GM21423 (cell line): ENCODE results near the gene GRIN2A.

ENCODE experiments used
- ATAC-seq: cut with Tn5 transposase; IDR thresholded peaks from one replicate; pipeline ENCODE4 v1.9.1; 2021; ENCODE audit warnings: mild to moderate bottlenecking, moderate library complexity; ENCODE audit not compliant: unreplicated experiment

GRIN2A gene

DNA sequence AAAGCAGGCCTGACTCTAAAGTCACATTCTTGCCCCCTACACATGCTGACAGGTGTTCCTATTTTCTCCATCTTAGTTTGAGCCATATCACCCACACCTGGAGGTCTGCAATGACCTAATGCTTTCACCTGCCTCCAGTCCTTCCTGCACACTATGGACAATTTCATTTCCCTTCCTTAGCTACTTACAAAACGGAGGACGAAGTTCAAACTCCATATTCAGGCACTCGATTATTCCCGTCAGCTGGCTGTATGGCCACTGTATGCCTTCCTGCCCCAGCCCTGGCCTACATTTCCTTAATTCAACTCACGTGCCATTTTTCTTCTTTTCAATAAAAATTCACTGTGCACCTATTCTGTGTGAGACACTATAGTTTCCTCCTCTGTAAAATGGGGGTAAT is 44.9 kb downstream of the GRIN2A start:
- no peak for ATAC-seq

DNA sequence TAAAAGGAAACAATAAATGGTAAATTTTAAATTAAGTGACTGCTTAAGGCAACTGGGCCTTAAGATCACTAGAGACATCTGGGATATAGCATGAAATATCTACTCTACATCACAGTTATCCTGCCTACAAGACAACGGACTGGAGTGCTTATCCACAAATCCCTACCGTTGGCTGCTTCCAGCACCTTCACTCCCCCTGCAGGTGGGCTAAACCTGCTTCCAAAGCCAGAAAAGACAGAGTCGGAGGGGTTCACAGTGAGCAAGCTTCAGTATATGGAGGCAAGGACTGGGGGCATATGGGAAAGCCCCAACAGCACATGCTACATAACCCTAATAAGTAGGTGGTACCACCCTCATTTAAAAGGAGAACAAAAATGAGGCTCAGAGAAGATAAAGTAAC is 45.3 kb downstream of the GRIN2A start:
- ATAC-seq, result no peak

DNA sequence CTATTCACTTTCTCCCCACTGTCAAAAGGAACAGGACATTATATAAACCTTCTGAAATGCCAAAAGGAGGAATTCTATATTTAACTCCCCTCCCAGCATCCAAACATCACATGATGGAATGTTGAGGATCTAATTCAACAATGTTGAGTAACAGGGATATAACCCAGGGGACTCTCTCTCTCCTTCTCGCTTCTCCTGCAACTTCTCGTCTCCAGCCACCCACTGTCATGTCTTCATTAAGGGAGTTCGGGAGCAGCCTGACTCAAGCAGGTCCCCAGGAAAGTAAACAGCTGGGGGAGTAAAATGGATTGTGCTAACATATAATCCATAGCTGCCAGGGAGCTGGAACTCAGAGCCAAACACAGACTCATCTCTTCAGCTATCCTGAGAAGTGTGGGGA is 51.7 kb downstream of the GRIN2A start:
- no peak for ATAC-seq

DNA sequence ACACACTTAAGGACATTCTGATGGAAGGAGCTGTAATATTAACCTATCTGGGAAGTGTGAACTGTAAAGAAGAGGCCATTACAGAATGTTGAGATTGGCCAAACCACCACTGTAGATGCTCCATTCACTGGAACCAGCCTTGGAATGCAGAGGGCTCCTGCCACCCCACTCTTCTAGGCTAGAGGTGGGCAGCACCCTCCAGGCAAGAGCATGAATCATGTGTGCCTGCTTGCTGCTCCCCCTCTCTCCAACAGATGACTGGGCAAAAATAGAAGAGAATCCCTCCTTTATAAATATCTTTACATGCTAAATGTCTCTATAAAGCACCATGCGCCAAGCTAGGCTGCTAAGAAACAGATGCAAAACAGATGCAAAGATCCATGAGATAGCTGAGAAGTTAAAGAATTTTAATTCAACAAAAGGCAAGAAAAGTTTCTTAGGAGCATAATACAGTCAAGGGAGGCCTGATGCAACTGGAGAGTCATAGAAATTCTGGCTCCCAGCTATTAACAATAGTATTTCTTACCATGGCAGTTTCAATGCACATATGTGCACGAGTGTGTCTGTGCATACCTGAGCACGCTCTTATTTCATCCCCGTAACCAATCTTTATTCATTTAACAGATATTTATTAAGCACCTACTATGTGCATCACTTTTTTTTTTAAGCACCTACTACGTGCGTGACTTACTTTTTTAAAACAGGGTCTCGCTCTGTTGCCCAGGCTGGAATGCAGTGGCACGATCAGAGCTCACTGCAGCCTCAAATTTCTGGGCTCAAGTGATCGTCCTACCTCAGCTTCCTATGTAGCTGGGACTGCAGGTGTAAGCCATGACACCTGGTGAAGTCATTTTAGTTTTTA is 53.6 kb downstream of the GRIN2A start:
- ATAC-seq, result no peak

DNA sequence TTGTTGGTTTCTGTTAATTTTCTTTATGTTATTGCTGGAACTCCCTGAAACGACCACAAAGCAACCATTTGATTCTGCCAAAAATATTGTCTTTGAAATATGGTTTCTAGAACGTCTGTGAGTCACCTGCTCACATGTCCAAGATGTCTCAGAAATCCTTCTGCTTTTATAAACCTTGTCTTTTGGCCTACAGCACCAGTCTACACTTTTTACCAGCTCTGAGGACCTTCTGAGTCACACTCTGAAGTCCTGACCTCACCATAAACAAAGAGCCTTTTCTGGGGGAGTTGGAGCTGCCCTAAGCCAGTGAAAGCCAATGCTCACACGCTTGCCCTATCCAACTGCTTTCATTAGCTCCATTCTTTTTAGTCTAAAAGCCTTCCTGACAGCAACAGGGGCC is 55.5 kb downstream of the GRIN2A start:
- no peak for ATAC-seq

DNA sequence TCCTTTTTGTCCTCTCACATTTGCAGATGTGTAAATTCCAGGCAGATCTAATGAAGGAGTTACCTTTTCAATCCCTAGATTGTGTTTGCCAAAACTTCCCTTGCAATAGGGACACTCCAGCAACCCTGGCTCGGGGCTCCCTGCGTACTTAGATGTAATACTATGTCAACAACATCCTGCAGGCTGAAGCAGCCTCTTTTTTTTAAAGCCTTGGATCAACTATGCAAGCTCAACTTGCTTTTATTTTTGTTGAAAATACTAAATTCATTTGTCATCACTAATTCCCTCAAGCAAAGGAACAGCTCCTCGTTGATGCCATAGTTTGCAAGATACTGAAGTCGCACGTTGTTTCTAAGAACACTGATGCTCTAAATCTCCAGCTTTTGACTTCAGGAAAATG is 59.1 kb downstream of the GRIN2A start:
- no peak for ATAC-seq

DNA sequence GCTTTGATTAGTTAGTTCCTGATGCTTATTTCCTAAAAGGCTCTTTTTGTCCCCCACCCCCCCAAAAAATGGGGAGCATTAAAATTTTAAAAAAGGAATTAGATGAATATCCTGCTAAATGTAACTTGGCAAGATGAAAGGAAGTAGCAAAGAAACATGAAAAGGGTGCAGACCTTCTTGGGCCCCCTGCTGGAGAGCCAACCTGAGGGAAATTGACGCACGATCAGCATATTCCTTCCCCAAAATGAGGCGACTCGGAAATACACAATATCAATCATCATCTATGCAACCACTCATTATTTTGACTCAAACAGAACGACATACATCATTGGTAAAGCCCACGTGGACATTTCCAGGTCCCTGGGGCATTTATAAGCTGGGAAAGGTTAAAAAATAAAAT is 59.7 kb downstream of the GRIN2A start:
- ATAC-seq, result no peak

DNA sequence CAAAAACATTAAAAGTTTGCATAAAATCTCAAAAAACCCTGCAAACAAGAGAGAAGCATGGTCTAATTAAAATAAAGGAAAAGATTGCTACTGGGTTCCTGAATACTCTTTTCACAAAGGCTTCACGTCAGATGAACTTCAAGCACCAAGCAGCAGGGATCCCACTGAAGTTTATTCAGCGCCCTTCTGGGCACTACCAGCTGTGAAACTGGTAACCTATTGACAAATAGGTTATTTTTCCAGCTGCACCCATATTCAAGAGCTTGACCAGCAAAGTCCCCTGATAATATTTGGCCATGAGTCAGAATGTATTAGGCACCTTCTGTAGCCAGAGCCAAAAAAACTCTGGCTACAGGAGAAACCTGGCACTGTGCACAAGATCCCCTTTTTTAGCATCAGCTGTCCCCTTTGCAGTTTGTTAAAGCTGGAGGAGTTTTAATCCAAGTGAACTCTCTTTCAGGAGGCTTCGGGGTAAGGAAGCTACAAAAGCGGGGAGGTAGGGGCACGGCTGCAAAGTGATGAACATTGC is 60.3 kb downstream of the GRIN2A start:
- no peak for ATAC-seq

DNA sequence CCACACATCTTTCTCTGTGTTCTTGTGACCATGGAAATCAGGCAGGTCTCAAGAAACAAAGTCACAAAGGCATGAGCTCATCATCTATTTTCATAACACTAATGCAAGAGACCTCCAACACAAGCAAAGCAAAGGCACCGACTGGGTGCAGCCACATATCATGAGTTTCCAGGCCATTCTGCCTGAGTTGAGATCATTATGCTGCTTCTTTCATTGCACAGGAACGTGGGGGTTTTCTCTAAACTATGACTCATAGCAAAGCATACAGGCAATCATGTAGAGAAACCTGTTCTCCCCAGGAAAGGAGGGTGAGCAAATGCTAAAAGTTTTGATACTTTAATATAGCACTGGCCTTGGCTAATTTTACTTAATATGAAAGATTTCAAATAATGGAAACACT is 60.7 kb downstream of the GRIN2A start:
- ATAC-seq, result no peak

DNA sequence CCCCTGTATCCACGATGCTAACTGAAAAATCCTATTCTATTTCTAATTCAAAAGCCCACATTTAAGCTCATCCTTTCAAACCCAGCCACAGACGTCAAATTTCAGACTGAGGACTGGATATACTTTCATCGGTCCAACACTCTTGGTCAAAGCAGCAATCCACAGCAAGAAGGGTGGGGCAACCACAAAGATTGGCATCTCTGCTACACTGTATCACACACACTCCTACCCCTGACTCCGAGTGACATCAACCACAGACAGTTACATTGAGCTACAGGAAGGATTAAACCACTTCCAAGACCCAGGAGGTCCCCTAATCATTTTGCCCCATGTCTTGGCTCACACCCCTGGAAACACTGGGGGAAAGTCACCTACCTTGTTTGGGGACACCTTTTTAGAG is 61.3 kb downstream of the GRIN2A start:
- ATAC-seq, result no peak

DNA sequence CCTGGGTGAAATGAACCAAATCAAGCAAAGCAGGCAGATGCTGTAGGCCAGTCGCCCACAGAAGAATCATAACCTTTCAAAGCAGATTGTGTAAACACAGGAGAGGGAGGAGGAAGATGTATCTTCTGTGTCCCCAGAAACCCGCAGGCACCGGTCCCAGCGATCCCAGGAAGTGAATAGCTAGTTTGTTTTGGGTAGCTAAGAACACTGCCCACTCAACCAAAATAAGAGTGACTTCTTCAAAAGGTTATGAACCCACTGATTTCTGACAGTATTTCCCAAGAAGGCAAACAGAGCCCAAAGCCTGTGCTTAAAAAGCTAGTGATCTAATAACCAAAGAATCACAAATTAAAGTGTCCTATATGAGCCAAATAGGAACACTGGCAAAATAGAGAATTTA is 67.8 kb downstream of the GRIN2A start:
- ATAC-seq, result no peak

DNA sequence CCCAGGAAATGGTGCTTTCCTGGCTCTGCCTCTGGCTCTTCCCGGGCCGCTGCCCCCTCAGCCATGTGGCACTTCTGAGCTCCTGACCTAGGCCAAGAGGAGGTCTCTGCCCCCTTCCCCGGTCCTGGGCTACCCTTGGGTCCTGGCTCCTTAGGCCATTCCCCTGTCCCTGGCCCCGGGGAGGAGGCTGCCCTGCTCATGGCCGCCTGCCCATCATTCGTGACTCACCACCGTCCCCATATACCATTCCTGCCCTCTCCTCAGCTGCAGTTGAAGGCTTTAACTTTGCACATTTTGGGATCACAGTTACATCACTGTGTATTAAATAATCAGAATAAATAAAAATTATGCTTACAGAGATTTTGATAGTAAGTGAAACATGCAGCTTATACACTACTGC is 69.0 kb downstream of the GRIN2A start:
- ATAC-seq, result no peak

DNA sequence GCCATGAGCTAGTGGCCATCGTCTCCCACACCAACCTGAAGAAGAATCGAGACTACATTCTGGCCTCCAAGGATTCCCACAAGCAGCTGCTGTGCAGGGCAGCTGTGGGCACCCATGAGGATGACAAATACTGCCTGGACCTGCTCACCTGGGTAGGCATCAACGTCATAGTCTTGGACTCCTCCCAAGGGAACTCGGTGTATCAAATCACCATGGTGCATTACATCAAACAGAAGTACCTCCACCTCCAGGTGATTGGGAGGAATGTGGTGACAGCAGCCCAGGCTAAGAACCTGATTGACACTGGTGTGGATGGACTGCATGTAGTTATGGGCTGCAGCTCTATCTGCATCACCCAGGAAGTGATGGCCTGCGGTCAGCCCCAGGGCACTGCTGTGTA is 70.2 kb downstream of the GRIN2A start:
- ATAC-seq, result no peak

DNA sequence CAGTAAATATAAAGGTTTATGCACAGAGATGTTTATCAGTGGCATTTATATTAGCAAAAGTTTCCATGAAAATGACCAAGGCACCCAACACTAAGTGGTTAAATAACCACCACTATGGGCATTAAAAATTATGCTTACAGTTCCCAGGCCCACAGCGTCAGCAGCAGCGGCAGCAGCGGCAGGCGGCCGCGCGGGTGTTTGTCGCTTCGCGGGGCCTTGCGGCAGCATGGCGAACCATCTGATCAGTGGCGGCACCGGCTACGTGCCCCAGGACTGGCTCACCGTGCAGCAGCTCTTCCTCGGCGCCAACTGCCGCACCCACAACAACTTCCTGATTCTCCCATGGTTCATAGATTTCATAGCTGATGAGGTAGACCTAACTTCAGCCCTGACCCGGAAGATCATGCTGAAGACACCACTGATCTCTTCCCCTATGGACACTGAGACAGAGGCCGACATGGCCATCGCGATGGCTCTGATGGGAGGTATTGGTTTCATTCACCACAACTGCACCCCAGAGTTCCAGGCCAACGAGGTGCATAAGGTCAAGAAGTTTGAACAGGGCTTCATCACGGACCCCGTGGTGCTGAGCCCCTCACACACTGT is 71.0 kb downstream of the GRIN2A start:
- ATAC-seq, result no peak

DNA sequence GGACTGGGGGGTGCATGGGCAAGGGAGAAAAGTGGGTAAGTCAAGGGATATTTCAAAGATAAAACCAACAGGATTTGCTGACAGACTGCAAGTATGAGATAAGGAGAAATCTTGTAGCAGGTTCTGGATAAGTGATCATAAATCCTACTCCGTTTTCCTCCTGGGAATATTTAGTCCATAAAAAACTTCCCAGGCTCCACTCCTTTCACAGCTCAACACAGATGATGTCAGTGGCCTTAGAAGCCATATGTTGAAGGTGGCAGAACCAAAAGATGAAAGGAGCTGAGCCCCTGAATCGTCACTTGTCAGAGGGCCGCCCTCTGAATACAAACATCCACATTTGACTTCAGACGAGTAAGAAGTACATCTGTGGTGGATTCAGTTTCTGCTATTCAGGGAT is 71.7 kb downstream of the GRIN2A start:
- no peak for ATAC-seq

DNA sequence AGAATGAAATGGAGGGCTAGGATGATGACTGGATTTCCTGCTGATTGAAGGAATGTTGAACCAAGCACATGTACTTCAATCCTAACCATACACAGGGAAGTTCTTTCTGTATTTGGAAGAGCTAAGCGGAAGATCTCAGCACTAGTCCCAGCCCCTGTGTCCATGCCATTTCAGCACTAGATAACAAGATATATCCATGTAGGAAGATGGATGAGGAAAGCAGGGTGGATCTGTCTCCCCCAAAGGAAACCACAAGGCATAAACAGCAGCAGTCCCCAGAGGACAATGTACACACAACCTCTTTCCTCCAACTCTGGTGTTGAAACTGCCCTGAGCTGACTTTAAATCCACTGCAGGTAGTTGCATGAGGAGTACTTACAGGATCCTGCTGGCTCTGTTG is 75.1 kb downstream of the GRIN2A start:
- no peak for ATAC-seq

DNA sequence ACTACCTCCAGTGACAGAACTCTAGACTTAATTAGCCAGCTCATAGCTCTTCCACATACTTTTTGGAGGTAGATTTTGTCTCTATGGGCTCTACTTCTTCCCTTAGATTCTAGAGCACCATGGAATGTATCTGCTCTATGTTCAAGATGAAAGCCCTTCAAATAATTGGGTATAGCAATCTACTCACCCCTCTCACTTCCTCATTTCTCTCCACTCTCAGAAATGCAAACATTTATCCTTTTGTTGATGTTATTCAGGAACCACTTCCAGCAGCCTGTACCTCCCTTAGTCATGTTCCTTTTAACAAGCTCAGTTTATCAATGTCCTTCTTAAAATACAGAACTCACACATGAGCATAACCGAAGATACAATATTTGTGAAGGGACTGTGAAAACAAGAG is 78.5 kb downstream of the GRIN2A start:
- no peak for ATAC-seq

DNA sequence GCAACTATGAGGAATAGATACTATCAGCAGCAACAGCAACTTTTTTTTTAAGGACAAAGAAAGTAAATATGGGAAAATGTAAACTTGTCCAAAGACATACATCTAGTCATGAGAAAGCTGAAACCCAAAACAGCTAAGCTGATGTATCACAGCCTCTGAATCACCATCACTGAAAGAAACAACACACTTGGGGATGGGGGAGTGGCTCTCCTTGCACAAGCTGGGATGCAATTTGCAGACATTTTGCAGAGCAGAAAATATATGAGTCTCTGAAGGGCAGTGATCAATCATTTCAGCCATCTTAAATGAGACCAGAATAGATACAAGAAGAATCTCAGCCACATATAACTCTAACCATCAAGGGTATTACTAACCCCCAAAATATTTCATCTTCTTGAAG is 79.1 kb downstream of the GRIN2A start:
- no peak for ATAC-seq

DNA sequence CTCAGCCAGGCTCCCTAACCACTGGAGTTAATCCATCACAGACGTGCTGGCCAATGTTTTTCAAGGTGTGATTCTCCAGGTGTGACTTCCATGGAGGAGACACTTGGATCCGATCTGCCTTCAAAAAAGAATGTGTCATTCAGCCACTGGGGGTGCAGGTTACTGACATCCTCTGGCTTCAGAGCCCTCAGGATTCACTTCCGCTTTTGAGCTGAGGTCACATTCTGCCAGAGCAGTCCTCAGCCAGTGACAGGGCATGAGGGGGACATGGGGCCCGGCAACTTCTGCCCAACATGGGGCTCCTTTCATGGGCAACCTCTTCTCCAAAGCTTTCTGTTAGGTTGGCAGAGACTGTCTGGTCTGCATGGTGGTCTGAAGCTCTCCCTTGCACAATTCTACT is 81.4 kb downstream of the GRIN2A start:
- ATAC-seq, result no peak

DNA sequence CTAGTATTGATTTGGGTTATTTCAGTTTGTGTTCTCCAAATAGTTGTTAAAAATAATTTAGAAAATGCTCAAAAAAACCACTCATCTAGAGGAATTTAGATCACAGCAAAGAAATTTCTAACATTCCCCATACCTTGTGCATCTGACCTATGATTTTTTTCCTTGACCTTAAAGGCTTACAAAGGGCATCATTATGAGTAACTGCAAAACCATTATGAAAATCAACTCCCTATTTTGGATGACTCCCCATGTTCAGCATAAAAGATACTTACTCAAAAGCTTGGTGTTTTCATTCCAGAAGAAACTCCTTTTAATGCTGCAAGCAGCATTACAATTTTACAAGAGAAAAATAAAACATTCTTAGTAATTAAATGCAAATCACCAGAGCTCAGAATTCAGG is 83.2 kb downstream of the GRIN2A start:
- no peak for ATAC-seq

DNA sequence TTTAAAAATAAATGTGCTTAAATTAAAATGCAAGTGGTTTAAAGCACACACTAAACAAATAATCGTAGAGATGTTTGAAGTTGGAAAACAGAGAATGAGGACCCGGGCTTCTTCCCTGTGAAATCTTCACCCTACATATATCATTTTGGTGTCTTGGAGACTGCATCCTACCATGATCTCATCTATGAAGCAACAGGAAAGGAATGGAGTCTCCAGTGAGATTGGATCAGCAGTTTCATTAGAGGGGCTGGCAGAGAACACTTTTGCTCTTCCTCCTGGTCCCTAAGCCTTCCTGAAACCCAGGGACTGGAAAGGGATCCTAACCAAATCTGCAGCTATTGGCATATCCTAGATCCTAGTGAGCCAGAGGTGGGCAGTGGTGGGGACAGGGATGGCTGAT is 85.0 kb downstream of the GRIN2A start:
- no peak for ATAC-seq

DNA sequence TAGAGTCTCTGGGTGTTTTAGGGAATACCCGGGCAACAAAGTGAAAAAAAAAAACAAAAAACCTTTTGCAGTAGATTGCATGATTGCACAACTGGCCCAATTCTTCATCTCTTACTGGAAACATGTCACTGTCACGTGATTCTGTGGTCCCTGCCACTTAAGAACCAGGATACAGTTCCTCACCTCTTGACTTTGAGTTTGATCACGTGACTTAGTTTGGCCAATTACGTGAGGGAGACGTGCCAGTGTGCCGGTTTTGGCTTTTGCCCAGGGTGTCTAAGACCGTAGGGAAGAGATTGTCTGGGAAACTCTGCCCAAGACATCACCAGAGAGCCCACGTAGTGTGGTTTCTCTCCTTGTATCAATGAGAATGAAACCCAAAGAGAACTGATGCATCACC is 88.7 kb downstream of the GRIN2A start:
- no peak for ATAC-seq

DNA sequence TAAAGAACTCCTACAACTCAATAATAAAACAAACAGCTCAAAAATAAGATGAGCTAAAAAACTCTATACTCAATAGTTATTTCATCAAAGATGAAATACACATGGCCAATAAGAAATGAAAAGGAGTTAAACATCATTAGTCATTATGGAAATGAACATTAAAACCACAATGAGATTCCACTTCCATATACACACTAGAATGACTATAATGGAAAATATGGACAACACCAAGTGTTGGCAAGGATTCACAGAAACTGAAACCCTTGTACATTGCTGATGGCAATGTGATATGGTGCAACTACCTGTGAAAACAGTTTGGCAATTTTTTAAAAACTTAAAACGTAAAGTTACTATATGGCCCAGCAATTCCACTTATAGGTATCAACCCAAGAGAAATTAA is 91.4 kb downstream of the GRIN2A start:
- ATAC-seq, result no peak
